DMS53 (cell line): ENCODE measurements around the gene FSTL4.
A peak's percentile ranks its signal among the peaks of the same experiment; 100 is the strongest.

Source experiments
- DNase-seq: peaks from one replicate; lab custom pipeline; 2025; lab: John Stamatoyannopoulos, UW

Gene FSTL4

DNA sequence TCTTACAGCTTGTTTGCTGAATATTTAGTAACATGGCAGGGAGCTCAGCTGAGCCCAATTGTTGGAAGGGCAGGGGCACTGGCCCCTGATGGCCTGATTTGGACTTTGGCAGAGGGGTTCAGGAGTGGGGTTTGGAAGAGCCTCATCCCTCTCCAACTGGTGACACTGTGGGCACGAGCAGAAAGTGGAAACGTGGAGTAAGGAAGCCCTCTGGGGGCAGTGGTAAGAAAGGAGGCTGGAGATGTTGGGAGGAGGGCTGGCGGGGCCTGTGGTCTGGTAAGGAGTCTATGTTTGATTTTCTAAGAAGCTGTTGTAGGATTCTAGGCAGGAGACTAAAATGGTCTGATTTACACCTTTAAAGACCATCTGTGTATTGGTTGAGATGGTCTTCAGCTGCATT lies 351.6 kb downstream of the FSTL4 start:
- DNase-seq: no peak

GRCh38 chr5:133259199-133259997 lies 352.9 kb downstream of the FSTL4 start:
- no peak for DNase-seq

DNA sequence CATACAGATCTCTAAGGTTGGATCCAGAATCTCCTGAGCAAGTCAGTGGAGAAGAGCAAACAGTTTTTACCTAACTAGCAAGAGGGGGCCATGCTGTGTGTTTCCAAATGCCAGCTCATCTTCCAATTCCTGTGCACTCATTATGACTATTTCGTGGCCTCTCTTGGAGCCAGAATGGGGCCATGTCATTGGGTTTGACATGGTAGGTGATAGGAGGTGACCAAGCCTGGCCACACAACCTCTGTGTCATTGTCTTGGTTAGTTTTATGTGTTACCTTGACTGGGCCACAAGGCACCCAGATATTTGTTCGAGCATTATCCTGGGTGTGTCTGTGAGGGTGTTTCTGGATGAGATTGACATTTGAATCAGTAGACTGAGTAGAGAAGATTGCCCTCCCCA lies 354.4 kb downstream of the FSTL4 start:
- no peak for DNase-seq

DNA sequence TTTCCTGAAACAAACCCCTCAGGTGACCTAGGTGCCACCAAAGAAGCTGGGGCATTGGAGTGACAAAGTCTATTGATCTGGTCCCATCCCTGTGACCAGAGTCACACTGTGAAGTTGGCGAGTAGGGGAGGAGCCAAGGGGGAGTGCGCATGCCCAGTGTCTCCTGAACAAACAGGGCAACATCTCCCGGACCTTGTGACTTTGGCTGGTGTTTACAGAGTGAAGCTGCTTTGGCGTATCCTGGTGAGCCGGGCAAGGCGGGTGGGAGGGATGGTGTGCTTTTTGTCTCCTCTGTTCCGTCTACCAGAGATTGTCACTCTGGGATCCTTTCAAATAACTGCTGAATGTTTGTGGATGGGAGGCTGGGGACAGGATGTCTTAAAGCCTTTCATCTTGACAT lies 356.1 kb downstream of the FSTL4 start:
- DNase-seq: no peak

- no peak for DNase-seq
These were observed 357.5 kb downstream of the FSTL4 start for GRCh38 chr5:133254803-133255202.

DNA sequence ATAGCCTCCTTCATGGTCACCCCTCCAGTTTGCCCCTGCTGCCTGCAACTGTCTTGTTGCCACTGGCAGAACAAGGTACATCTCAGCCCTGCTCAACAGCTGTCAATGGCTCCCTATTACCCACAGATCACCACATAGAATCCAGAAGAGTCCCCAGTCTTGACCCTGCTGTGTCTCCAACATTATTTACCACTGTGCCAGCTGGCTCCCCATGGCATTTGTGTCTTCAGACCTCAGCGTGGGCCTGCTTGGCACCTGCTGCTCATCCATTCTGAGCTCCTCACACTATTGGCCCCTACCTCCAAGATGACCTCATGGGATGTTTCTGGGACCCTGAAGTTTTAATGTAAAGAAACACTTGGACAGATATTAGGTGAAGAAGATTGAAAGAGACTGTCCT lies 358.7 kb downstream of the FSTL4 start:
- DNase-seq: no peak

- DNase-seq: no peak
These were observed 359.3 kb downstream of the FSTL4 start for GRCh38 chr5:133253070-133253469.

GRCh38 chr5:133252133-133252480 lies 360.2 kb downstream of the FSTL4 start:
- DNase-seq: no peak

DNA sequence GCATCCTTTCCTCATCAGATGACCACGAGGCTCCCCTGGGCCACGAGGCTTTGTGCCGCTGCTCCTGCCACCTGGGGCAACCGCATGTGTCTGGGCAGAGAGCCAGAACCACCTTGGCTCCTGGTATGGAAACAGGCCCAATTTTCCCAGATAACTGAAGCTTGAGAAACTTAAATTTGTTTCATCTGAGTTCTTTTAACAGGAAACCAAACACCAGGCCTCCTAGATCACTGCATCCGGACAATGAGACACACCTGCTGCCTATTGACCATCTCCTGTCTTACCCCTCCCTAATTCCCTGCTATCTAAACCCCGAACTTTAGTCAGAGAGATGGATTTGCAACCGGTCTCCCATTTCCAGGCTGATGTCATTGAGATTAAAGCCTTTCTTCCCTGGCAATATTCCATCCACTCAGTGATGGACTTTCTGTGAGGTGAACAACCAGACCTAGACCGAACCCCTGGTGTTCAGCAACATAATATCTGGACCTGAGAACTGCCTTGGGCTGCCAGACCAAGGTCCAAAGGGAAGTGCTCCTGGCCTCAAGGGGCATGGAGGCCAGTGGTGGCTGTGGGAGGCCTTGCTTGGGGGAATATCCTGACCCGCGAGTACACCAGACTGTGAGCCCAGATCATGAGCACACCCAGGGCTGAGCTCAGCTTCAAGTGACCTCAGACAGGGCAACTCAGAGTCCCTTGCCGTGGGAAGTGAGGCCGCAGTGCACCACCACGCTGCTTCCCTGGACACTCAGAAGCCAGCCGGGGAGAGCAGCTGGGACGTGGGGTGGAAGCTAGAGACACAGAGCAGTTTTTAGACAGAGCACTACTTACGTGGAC lies 360.8 kb downstream of the FSTL4 start:
- DNase-seq: peak; percentile 31

DNA sequence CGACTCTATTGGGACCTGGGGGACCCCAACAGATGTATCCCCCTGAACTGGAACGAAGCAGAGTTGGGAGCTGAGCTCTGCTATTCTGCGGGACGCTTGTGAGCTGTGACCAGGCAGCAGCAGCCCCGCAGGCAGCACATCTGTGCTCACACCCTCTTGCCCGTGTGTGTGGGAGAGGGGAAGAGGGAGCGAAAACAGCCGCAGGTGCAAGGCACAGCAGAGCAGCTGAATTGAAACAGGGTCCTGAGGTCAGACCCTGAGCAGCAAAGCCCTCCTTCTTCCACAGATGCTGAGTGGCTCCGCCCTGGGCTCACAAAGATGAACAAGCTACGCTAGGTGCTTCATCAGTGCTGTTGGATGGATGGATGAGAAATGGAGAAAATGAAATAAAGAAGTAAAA lies 361.8 kb downstream of the FSTL4 start:
- no peak for DNase-seq

DNA sequence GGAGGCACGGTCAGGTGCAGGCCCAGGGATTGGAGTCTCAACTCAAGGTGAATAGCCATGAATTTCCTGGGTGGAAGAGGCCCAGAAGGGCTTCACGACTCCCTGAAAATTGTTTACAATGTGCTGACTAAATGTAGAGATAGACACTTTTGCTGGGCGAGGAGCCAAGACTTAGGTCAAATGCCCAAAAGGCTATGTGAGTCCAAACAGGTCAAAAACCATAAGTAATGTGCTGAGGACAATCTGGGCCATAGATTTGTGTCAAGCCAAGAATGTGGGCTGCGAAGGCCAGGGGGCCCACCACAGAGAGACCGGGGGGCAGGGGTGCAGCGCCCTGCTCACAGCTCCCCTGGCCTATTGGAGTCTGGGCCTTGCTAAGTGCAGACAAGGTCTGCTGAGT lies 362.7 kb downstream of the FSTL4 start:
- peak; percentile 67 for DNase-seq

DNA sequence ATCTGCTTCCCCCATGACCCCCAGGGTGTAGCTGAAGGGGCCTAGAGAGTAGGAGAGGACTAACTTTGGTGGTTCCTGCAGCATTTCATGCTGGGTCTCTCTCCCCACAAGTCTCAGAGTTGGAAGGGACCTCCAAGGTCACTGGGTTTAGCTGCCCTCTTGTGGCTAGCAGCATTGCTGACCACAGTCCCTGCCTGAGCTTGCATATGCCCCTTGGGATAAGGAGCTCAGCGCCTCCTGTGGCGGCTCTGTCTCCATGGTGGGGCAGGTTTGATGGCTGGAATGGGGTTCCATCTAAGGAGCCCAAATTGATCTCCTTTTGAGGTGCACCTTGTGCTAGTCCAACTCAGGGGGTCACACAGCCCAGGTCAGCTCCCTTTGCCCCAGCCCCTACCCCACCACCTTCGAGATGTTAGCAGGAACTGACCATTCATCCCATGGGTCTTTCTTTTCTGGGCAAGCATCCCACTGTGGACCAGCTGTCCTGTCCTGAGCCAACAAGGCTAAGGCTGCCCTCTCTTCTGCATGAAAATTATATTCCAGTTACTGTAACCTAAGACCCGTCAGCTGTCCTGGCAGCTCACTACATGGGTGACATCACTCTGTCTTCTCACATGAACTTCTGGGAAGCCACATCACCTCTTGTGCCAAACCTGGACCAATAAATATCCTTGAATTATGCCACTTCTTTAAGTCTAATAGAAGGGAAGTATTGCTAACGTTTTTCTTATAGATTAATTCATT lies 364.3 kb downstream of the FSTL4 start:
- DNase-seq: peak; percentile 72

- DNase-seq: no peak
These were observed 365.1 kb downstream of the FSTL4 start for GRCh38 chr5:133247151-133247709.

DNA sequence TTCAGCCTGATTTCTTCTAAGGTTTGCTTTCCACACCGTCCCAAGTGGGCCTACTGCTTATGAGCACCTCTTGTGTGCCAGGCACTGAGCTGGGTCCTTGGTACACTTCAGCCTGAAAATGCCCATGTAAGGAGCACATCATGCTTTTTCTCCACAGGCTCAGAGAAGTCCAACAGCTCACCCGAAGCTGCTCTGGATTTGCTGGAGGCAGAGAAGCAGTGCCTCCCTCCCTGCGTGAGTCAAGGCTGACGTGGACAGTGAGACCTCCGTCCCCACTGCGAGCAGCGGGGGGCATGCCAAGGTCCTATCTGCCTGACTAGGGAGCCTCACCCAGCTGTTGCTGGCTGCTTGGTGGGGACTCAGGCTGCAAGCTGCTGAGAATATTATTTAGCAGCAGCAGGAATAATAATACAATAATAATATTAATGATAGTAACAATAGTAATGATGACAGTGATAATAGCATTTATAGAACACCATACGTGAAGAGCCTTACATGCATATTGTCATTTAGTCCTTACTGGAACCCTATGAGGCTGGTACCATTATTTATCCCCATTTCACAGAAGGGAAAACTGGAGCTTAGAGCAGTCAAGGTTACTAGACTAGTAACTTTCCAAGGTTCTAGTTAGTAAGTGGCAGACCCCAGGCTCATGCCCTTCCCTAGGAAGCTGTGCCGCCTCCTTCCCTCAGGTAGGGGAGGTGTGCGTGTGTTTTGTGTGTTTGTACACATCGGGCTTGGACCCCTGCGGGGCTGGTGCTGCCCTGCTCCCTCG lies 365.8 kb downstream of the FSTL4 start:
- DNase-seq: no peak

DNA sequence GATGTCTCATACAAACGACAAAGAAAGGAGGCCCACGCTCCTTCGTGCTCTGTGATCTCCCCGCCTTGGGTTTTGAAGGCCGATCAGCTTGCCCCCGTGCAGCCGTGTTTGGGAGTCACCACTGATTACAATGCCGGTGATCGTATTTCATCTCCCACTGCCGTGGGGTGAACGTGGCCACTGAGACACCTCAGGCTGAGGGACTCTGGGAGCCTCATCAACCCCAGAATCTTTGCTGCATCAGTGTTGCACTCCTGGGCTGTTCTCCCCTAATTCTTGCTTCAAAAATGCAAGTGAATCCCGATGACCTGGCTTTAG lies 366.3 kb downstream of the FSTL4 start:
- no peak for DNase-seq

DNA sequence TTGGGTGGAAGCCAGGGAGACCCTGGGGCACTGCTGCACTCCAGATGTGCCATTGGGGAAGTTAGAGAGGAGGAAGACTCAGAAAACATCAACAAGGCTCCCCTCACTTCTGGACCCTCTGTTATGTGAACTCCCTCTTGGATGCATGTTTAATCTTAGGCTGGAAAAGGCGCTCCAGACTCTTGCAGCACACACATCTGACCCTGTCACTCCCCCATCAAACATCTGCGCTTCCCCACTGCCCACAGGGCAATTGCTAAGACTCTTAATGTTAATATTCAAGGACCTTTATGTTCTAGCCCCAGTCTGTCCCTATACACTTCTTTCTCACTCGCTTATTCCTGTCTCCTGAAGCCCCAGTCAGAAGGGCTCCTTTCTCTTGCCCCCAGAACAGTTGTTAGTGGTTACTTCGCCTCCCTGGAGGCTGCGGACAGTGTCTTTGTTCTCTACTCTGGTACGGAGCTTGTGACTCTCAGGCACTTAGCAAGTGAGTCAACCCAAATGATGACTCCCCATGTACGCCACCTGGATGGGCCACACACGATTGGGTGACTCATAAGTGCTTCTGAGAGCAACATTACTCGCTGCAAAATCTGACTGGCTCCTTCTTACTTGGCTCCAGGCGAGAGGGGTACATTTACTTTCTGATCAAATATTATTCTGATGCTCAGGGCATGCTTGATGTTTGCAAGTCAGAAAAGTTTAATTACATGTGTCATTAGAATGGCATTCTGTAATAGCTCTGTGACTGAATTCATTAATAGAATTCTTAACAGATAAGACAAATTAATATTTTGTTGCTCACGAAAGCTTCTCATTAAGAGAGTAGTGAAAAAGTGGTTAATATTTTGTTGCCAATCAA lies 366.9 kb downstream of the FSTL4 start:
- DNase-seq: peak; percentile 98

GRCh38 chr5:133244242-133244641 lies 368.1 kb downstream of the FSTL4 start:
- peak; percentile 93 for DNase-seq

GRCh38 chr5:133243196-133243595 lies 369.1 kb downstream of the FSTL4 start:
- DNase-seq: no peak

DNA sequence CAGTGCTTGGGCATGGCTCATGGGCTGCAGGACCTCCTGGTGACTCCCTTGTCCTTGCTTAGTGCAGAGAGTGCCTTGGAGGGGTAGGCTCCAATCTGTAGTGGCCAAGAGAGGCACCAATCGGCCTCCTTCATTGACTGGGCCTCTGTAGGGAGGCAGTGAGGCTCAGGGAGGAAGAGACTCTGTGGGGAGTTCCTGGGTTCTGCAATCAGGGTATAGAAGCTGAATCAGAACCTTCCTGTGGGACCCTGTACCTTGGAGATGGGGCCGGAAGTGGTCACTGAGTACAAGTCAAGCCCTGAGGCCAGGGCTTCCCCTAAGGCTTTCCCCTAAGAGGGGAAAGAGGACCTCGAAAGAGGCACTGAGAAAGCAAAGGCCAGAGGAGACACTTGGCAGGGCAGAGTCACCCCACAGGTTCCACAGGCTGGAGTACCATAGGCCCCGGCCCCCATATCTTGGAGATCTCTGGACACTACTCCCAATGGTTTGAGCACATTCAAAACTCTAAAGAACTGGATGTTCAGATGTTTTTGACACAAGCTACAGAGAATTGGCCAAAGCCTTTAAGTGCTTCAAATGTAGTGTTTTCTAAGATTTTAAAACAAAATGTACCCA lies 370.0 kb downstream of the FSTL4 start:
- DNase-seq: no peak
